Measurements from ENCODE around the gene SMG5.
"Not testable (repeated sequence)": the region's sequence is repeated elsewhere in the genome, so short reads cannot be mapped to it uniquely, and the experiment has no call there.

The SMG5 gene

GRCh38 chr1:156244712-156245111 lies 37.9 kb downstream of the SMG5 start:
- no peak for DNase-seq

GRCh38 chr1:156244126-156244525 lies 38.5 kb downstream of the SMG5 start:
- no peak for DNase-seq

DNA sequence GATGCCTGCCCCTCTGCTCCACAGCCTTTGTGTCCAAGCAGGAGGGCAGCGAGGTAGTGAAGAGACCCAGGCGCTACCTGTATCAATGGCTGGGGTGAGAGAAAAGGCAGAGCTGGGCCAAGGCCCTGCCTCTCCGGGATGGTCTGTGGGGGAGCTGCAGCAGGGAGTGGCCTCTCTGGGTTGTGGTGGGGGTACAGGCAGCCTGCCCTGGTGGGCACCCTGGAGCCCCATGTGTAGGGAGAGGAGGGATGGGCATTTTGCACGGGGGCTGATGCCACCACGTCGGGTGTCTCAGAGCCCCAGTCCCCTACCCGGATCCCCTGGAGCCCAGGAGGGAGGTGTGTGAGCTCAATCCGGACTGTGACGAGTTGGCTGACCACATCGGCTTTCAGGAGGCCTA lies 39.9 kb downstream of the SMG5 start:
- no peak for DNase-seq

DNA sequence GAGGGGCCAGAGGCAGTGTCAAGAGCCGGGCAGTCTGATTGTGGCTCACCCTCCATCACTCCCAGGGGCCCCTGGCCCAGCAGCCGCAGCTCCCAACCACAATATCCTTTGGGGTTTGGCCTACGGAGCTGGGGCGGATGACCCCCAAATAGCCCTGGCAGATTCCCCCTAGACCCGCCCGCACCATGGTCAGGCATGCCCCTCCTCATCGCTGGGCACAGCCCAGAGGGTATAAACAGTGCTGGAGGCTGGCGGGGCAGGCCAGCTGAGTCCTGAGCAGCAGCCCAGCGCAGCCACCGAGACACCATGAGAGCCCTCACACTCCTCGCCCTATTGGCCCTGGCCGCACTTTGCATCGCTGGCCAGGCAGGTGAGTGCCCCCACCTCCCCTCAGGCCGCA lies 40.7 kb downstream of the SMG5 start, which contains the start of gene BGLAP:
TSS of gene BGLAP (plus strand) at position 259 of the 400 bp plus-strand sequence. CDS start at position 307, 48 bp downstream.
- DNase-seq = no peak

DNA sequence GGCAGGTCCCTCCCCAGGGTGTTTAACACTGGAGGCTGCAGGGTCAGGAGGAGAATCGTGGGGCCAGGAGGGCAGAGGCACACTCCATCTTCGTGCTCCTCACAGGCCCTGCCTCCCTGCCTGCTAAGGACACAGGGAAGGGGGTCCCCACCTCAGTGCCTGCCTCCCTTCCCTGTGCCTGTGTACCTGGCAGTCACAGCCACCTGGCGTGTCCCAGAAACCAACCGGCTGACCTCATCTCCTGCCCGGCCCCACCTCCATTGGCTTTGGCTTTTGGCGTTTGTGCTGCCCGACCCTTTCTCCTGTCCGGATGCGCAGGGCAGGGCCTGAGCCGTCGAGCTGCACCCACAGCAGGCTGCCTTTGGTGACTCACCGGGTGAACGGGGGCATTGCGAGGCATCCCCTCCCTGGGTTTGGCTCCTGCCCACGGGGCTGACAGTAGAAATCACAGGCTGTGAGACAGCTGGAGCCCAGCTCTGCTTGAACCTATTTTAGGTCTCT lies 41.3 kb downstream of the SMG5 start:
- DNase-seq = no peak

GRCh38 chr1:156238248-156238647 lies 44.4 kb downstream of the SMG5 start:
- no peak for DNase-seq

GRCh38 chr1:156236164-156236563 lies 46.5 kb downstream of the SMG5 start:
- no peak for DNase-seq

DNA sequence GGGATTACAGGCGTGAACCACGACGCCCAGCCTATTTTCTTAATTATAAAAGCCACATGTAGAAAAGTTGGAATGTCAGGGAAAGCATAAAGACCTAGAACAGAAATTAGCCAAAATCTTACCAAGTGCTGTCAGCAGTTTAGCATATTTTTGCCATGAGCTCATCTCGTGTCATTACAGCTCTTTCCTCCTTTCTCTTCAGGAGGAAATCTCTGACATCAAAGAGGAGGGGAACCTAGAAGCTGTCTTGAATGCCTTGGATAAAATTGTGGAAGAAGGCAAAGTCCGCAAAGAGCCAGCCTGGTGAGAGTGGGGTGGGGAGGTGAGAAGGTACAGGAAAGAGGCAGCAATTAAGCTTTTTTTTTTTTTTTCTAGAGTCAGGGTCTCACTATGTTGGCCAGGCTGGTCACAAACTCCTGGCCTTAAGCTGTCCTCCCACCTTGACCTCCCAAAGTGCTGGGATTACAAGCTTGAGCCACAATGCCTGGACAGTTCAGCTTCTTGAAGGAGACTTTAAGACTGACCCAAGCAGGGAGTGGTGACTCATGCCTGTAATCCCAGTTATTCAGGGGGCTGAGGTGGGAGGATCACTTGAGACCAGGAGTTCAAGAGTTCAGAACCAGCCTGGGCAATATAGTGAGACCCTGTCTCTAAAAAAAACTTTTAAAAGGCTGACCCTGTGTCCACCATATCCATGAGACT lies 49.0 kb downstream of the SMG5 start:
- peak; percentile 90 for DNase-seq

GRCh38 chr1:156232201-156232894 lies 50.3 kb downstream of the SMG5 start:
- DNase-seq = no peak

DNA sequence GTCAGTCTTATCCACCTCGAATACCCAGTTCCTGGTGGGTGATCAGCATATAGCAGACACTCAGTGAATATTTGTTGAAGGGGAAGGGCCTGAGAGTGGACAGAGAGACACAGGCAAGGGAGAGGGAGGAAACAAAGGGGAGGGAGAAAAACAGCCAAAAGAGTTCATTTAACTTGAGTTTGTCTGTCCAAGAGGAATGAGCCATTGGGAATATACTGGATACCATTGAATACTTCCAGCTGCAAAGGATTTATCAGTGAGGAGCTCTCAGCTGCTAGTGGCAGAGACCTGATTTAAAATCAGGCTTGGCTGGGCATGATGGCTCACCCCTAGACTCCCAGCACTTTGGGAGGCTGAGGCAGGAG lies 52.2 kb downstream of the SMG5 start:
- no peak for DNase-seq

DNA sequence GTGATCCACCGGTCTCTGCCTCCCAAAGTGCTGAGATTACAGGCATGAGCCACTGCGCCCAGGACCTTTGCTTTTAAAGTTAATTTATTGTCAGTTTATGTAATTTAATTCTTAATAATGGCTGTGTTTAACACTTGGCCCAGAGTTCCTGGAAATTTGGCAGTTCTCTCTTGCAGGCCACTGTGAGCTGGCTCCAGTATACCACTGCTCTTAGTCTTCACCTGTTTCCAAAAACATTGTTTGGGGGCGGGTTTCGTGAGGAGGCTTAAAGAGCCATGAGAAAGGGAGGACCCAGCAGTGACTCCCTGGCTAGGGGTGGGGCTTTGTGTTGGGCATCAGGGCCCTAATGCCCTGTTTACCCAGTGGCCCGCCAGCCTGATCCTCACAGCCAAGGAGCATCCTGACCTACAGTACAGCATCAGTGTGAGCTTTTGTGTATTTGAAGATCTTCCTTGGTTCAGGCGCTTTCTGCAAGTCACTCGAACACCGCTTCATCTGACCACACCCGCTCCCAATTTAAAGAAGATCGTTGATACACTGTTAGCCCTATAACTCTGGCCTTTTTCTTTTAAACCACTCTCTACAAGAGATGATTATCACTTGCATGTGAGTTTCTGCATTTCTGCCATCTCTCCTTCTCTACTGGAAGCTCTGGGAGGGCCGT lies 52.7 kb downstream of the SMG5 start:
- DNase-seq = no peak

DNA sequence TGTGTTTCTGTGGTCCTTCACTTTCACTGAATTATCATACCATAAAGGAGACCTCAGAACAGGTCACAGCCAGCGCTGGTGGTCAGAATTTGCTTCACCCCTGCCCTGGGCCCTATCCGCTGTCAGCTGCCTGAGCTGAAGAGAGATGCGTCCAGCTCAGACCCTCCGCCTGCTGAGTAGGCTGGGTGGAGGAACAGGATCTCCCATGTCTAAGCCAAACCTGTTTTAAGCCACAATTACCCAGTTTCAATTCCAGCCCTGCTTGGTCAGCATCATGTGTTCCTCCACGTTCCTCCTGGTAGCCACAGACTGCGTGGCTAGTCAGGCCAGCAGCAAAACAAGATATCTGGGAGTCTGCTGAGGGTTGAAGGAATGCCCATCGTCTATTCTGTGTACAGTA lies 54.1 kb downstream of the SMG5 start:
- no peak for DNase-seq

DNA sequence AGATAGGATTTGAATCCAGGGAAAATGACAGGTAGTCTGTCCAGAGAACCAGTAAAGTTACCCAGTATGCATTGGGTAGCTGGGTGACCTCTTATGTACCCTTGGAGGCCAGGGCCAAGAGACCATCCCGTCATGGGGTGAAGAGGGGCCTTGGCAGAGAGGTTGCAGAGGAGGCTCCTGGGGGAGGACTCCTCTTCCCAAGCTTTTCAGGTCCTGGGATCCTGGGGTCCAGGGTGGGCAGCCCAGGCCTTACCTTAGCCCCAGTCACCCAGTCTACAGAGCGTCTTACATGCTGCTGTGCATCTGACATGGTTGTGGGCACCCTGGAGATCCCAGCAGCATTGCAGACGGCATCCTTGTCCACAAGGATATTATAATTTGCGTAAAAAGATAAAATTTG lies 55.8 kb downstream of the SMG5 start:
- no peak for DNase-seq

DNA sequence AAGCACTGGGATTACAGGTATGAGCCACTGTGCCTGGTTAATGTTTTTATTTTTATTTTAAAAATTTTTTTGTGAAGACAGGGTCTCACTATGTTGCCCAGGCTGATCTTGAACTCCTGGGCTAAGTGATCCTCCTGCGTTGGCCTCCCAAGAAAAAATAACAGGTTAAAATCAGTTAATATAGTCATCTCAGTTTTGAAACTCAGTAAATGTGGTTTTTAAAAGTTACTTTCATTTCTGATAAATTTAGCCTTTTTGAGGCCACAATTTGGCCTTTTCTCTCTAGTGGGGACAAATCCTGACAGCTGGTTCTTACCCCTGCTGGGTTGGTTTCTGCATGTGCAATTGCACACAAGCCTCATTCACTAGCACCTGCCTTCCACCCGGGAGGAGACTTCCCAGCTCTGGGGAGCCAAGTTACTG lies 56.5 kb downstream of the SMG5 start:
- DNase-seq = no peak

- no peak for DNase-seq
These were observed 57.0 kb downstream of the SMG5 start for GRCh38 chr1:156225677-156226014.

- DNase-seq = no peak
These were observed 60.5 kb downstream of the SMG5 start for GRCh38 chr1:156221986-156222692.

DNA sequence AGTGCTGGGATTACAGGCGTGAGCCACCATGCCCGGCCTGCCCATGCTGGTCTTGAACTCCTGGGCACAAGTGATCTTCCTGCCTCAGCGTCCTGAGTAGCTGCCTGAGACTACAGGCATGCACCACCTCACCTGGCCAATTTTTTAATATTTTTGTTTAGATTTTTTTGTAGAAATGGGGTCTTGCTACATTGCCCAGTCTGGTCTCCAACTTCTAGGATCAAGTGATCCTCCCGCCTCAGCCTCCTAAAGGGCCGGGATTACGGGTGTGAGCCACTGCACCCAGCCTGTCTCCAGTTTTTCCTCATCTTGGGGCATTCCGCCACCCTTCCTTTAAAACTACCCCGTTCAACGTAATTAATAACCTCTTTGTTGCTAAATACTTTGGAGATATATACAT lies 62.4 kb downstream of the SMG5 start:
- DNase-seq = no peak

DNA sequence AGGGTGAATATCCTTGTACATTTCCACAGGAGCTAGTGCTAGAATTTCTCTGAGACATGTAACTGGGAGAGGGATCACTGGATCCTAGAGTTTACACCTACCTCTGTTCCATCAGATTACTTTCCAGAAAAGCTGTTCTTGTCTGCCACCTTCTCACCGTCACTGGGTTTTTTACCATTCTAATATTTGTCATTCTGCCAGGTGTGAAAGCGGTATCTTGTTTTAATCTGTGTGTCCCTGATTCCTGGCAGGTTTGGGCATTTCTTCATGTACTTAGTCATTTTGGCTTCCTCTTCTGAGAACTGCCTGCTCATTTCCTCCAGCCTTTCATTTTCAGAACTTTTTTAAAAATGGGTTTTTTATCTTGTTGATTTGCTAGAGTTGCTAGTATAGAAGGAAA lies 64.8 kb downstream of the SMG5 start:
- DNase-seq = no peak

DNA sequence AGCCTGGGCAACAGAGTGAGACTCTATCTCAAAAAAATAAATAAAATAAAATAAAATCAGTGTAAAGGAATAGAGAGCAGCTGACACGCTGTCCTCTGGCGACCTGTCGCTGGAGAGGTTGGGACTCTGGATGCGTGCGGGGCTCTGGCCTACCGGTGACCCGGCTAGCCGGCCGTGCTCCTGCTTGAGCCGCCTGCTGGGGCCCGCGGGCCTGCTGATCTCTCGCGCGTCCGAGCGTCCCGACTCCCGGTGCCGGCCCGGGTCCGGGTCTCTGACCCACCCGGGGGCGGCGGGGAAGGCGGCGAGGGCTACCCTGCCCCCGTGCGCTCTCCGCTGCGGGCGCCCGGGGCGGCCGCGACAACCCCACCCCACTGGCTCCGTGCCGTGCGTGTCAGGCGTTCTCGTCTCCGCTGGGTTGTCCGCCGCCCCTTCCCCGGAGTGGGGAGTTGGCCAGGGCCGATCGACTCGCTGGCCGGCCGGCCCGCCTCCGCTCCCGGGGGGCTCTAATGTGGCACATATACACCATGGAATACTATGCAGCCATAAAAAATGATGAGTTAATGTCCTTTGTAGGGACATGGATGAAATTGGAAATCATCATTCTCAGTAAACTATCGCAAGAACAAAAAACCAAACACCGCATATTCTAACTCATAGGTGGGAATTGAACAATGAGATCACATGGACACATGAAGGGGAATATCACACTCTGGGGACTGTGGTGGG lies 66.1 kb downstream of the SMG5 start:
- DNase-seq = not testable (repeated sequence)

- peak; percentile 54 for DNase-seq
These were observed 68.4 kb downstream of the SMG5 start for GRCh38 chr1:156214024-156214748.

DNA sequence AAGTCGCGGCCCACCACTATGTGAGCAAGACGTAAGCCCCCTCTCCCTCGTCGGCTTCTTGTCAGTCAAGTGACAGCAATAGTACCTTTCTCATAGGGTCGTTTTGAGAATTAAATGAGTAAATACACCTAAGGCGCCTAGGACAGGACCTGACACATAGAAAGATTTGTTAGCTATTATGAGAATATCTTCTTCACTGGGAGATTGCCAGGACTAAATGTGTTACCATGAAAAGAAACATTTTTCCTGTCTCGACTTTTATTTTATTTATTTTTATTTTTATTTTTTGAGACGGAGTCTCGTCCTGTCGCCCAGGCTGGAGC lies 69.0 kb downstream of the SMG5 start:
- DNase-seq = no peak

Data from fibroblast of skin of right quadriceps (primary cell).